ENCODE results near the gene DNAJC15.

- no peak for TF ChIP-seq CTCF (IDR thresholded peaks at IDR 0.05; ENCODE audit: extremely low read depth in 1 of 2, insufficient read depth in 1 of 2, low read depth in 1 of 2, low read length in 2 of 2)
- no peak for TF ChIP-seq POLR2A (IDR thresholded peaks at IDR 0.05; ENCODE audit: low read depth, low read length)
- TF ChIP-seq MYC (IDR thresholded peaks at IDR 0.05; ENCODE audit: low read depth, low read length) = no peak
- TF ChIP-seq POLR2AphosphoS5 (IDR thresholded peaks at IDR 0.05; ENCODE audit: insufficient read depth, low read depth, low read length) = no peak
- no peak for TF ChIP-seq JUN (IDR thresholded peaks at IDR 0.05; ENCODE audit: borderline replicate concordance, insufficient read depth, insufficient read length, low read depth)
- no peak for TF ChIP-seq EZH2 (IDR thresholded peaks at IDR 0.05; ENCODE audit: borderline replicate concordance, low read depth, low read length, severe bottlenecking)
- no peak for TF ChIP-seq FOS (IDR thresholded peaks at IDR 0.05; ENCODE audit: borderline replicate concordance, insufficient read depth, low read length)
- TF ChIP-seq MAX (IDR thresholded peaks at IDR 0.05; ENCODE audit: insufficient read depth, insufficient read length) = no peak
Measured at GRCh38 chr13:43135516-43135915, 112.1 kb downstream of the DNAJC15 start.
